AG04449 (cell line): ENCODE measurements around the gene NRCAM.
"Not testable (repeated sequence)": the region's sequence is repeated elsewhere in the genome, so short reads cannot be mapped to it uniquely, and the experiment has no call there.

Experiments used
- CTCF ChIA-PET: fragments of 350-600 bp; formaldehyde crosslinking; extraction: SDS; loops from one replicate; lab custom pipeline; 2021; ENCODE audit warnings: antibody characterized with exemption; lab: Yijun Ruan, JAX
- POLR2A ChIA-PET: fragments of 400-600, 350-600 bp; formaldehyde crosslinking; extraction: SDS; loops from one replicate; lab custom pipeline; 2020; ENCODE audit warnings: antibody characterized with exemption, inconsistent platforms; lab: Yijun Ruan, JAX
- DNase-seq: peaks from one replicate; pipeline ENCODE4 v3.0.0-alpha.2; 2010; ENCODE audit warnings: low read depth, low spot score
- H3K4me3 ChIP-seq: 2 replicates; pipeline ENCODE4 v1.5.1; 2011; ENCODE audit warnings: low read depth, mild to moderate bottlenecking, control low read depth, low read length
- CTCF ChIP-seq: IDR thresholded peaks from one replicate; pipeline ENCODE4 v1.5.1; 2011; ENCODE audit warnings: mild to moderate bottlenecking, moderate library complexity, low read length, control low read depth, inconsistent platforms; ENCODE audit not compliant: insufficient read depth; ENCODE audit errors: missing control alignments

NRCAM gene

GRCh38 chr7:108358553-108358952 lies 97.7 kb downstream of the NRCAM start:
- no peak for TF ChIP-seq CTCF
- POLR2A ChIA-PET = no interaction called here
- CTCF ChIA-PET = no interaction called here
- peak; percentile 69 for DNase-seq
- H3K4me3 ChIP-seq = no peak overlapping the region

GRCh38 chr7:108351729-108352131 lies 104.5 kb downstream of the NRCAM start:
- no peak for TF ChIP-seq CTCF
- ChIA-PET CTCF (no interaction called here), POLR2A (no interaction called here)
- H3K4me3 ChIP-seq = no peak overlapping the region
- DNase-seq = no peak

GRCh38 chr7:108348913-108349312 lies 107.3 kb downstream of the NRCAM start:
- ChIA-PET POLR2A (no interaction called here), CTCF (no interaction called here)
- no peak for TF ChIP-seq CTCF
- no peak overlapping the region for H3K4me3 ChIP-seq
- DNase-seq = no peak

GRCh38 chr7:108347616-108348015 lies 108.6 kb downstream of the NRCAM start:
- CTCF ChIA-PET = no interaction called here
- POLR2A ChIA-PET = no interaction called here
- DNase-seq = no peak
- TF ChIP-seq CTCF = no peak
- H3K4me3 ChIP-seq = no peak overlapping the region

- no peak for TF ChIP-seq CTCF
- ChIA-PET CTCF (no interaction called here), POLR2A (no interaction called here)
- no peak overlapping the region for H3K4me3 ChIP-seq
- DNase-seq = no peak
Observed at GRCh38 chr7:108345710-108346336, 110.4 kb downstream of the NRCAM start.

GRCh38 chr7:108340856-108341411 lies 115.3 kb downstream of the NRCAM start:
- no peak overlapping the region for H3K4me3 ChIP-seq
- TF ChIP-seq CTCF = no peak
- DNase-seq = no peak
- POLR2A ChIA-PET = no interaction called here
- CTCF ChIA-PET = no interaction called here

GRCh38 chr7:108340406-108340805 lies 115.8 kb downstream of the NRCAM start:
- DNase-seq, H3K4me3 ChIP-seq, CTCF ChIA-PET, POLR2A ChIA-PET: not testable (repeated sequence)
